Measurements from ENCODE around the gene SAMD5.

The SAMD5 gene

DNA sequence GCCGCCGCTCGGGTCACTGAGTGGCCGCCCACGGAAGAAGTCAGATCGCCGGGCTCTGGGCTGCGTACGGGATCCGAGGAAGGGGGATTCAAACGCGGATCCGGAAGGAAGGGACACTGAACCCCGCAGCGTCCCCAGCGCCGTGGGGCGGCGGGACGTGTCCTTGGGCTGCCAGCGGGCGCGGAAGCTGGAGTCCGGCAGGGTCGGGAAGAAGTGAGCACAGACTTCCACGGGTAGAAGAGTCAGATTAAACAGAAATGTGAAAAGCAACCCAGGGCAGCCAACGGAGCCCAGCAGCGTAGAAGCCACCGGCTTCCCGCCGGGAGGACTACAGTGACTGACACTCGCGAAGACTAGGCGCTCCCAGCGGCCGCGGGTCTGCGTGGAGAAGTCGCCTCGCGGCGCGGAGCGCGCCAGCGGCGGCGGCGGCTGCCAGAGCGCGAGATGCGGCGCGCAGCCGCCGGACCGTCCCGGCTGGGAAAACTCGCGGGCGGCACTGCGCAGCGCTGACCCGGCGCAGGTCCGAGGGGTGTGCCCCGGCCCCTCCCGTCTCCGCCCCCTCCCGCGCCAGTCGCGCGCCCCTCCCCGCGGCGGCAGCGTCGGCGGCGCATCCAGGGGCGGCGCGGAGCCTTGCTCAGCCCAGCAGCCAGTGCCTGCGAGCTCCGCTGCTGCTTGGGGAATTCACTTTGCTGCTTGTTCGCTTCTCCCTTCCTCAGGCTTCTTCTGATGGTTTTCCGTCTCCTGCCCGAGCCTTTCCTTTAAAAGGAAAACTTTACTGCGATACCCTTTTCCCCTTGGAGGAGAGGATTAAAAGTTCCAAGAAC, at the start of gene SAMD5:
SAMD5 (plus strand) TSS at position 649 of the 824 bp plus-strand sequence. CDS start 239 bp downstream, outside the sequence.
- DNase-seq (ENCODE audit: low read depth), result peak; percentile 48

DNA sequence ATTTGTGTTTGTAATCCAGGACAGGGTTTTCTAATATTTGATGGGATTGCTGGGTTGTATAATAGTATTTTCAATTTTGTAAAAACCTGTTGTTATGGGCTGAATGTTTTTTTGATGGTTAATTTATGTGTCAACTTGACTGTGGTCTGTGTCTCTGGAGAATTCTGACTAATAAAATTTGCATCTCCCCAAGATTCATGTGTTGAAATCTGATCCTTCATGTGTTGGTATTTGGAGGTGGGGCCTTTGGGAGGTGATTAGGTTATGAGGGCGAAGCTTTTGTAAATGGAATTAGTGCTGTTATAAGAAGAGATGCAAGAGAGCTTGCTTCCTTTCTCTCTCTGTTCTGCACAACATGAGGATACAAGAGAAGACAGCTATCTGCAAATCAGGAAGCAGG, 48.7 kb upstream of the SAMD5 start:
- DNase-seq (ENCODE audit: low read depth), result no peak

DNA sequence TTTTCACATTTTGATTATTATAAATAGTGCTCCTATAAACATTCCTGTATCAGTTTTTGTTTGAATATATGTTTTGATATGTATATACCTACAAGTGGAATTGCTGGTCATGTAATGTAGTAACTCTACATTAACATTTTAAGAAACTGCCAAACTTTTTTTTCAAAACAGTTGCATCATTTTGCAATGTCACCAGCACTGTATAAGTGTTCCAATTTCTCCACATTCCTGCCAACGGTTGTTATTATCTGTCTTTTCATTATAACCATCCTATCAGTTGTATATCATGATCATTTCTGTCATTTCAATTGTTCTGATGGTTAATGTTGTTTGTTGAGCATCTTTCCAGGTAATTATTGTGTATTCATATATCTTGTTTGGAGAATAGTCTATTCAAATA, 44.8 kb upstream of the SAMD5 start:
- no peak for DNase-seq (ENCODE audit: low read depth)

DNA sequence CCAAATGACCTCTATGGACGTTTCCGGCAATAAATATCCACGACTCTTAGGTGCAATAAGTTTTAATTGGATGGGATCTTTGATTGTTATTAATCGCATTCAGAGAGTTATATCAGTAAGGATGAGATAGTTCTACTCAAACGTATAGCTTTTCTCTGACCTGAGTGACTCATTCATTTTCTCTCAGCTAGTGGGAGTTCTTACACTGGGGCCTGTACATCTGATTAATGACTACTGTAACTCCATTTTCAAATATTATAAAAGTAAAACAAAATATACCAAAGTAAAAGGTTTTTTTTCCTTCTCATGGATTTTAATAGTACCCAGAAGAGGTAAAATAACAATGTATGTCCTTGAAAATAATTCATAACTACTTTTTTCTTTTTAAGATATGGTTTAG, 41.1 kb upstream of the SAMD5 start:
- DNase-seq (ENCODE audit: low read depth), result no peak

DNA sequence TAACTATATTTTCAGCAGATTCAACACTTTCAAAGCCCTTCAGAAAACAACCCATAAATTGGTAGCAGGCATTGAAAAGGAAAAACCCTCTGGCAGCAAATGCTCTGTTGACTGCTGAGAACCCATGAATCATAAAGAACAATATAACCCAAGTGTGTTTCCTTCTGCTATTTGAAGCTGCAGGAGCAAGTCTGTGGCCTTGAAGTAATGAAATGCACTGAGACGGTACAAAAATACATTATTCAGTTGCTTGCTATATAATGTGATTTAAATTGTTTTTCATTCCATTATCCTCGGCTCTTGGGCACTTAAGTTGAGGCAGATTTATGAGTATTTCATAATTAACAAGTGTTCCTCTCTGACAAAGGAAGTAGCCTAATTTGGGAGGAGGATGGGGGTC, 40.6 kb upstream of the SAMD5 start:
- no peak for DNase-seq (ENCODE audit: low read depth)

DNA sequence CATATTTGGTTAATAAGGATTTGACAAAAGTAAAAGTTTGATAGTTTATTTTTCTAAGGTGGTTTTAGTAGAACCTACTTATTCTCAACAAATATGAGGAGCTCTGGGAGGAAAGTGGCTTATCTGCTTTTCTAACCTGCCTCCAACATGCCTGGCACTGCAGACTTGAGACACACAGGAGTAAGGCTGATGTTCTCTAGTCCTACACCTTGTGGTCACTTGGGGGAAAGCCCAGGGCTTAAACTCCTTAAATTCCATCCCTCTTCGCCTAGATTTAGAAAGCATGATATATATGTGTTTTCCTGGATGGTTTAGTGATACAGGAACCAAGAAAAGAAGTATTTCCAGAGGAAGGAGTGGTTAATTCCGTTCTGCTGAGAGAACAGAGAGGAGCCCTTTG, 39.9 kb upstream of the SAMD5 start:
- peak; percentile 18 for DNase-seq (ENCODE audit: low read depth)

DNA sequence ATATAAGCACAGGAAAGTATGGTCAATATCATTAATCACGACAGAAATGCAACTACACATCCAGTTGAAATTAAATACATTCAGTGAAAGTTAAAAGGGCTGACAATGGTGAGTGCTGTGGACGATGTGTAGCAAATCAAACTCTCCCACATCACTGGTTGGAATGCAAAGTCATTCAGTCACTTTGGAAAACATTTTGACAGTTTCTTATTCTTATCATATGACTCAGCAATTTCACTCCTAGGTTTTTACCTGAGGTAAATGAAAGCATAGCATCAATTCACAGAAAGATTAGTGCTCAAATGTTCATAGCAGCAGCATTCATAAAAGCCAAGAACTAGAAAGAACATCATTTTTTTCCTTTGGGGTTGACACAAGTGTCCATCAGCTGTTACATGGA, 28.6 kb upstream of the SAMD5 start:
- DNase-seq (ENCODE audit: low read depth), result no peak

DNA sequence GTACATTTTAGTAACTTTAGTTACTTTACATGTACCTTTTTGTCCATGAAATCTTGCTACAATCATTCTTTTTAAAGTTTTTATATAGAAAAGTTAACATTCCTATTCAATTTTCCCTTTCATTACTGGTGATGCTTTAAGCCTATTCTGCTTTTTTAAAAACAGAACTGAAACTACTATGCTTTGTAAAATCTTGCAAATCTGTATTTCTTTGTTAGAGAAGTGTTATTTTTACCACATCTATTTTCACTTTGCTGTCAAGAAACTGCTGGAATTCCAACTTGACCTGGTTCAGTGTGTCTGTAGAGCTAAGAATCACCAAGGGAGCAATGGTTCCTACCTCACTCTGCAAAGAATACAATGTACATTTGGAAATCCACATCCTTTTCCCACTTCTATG, 21.8 kb upstream of the SAMD5 start:
- no peak for DNase-seq (ENCODE audit: low read depth)

DNA sequence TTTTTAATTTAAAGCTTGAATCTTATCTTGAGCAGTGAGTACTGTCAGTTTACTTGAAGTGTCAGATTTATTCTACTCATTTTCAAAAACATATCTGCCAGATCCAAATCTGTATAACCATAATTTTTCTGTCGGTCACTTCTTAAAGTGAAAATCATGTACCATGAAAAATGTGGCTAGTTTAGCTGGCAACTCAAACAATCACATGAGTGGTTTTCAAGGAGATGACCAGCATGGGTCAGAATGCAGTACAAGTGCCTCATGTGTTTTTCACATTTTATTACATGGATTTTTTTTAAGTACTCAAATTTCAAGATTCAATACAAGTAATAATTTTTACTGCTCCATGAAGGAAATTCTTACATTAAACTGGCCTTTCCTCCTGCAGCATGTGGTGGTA, 11.0 kb upstream of the SAMD5 start:
- no peak for DNase-seq (ENCODE audit: low read depth)

DNA sequence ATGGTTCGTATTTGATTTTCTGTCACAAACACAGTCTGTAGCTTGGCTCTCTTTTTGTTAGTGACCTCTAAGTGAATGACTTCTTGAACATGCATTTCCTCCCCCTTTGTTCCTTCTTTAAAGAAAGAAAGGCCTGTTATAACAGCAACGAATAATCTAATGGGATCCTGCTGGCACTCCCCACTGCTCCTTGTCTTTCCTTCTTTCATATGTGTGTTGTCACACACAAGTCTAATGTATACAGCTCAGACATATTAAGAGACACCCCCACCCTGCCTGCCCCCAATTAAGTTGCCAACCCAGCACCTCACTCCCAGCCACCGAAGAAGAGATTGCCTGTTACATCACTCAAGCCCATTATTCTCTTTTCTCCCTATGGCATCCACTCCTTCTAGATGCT, 4.9 kb upstream of the SAMD5 start:
- DNase-seq (ENCODE audit: low read depth), result no peak

DNA sequence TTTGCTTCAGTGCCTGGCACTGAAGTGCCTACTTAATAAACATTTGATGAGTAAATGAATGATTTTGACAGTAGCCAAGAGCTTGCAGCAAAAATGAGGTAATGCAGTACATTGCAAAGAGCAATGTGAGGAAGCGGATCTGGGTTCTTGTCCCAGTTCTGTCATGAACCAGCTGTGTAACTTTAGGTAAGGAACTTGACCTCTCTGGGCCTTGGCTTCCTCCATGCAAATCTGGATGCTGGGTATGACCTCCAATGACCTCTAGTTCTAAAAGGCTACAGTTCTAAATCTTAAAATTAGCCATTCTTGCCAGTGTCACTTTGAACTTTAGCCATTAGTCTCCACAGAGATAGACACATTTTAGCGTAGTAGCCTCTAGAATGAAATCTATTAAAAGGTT, 3.6 kb upstream of the SAMD5 start:
- DNase-seq (ENCODE audit: low read depth), result no peak

DNA sequence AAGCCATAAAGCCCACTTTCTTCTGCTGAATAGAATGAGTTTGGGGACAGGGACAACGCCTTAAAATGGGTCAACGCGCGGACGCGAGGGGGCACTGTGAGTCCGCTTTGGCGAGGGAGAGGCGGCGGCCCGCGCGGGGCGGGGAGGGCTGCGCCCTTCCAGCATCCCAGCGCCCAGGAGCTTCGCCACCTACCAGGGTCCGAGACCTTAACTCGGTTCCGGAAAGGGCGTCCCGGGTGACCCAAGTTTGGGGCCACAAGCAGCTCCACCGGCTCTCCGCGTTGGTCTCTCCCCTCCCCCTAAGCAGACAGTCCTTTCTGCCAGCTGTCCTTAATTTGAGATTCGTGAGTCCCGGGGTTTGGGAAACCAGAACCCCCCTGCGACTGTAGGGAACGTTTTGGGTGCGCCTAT, 1.8 kb upstream of the SAMD5 start:
- DNase-seq (ENCODE audit: low read depth), result peak; percentile 21

DNA sequence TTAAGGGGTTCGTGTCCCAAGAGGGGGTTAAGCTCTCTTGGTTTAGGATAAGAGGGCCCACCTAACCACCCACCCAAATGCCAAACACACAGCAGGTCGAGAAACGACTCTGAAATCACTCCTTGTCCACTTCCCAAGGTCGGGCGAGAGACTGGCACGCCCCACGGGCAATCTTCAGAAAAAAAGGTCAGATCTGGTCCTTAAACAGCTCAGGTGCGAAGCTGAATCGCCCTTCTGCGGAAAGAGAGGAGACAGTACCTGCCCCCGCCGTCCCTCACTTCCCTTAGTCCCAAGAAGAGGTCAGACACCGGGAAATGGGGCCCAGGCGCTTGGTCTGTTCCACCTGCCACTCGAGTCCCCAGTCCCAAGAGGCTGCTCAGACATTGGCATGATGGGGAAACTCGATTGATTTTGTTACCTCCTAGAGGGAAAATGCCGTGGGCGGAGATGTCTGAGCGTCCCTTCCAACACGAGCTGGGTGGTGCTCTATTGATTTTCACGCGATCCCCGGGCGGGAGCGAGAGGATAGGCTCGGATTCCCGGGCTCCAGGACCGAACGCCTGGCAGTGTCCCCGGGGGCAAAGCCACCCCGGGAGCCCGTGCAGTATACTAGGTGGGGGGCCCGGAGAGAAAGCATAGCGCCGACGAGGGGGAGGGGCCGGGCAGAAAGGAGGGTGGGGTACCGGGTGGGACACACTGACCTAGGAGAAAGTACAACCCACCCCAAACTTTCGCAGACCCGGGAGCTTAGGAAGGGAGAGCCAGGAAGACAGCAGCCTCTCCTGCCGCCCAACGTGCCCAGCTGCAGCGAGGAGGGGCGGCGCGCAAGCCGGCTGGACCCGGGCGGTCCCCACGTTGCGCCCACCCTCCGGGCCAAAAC, 1.1 kb upstream of the SAMD5 start:
- DNase-seq (ENCODE audit: low read depth), result no peak

DNA sequence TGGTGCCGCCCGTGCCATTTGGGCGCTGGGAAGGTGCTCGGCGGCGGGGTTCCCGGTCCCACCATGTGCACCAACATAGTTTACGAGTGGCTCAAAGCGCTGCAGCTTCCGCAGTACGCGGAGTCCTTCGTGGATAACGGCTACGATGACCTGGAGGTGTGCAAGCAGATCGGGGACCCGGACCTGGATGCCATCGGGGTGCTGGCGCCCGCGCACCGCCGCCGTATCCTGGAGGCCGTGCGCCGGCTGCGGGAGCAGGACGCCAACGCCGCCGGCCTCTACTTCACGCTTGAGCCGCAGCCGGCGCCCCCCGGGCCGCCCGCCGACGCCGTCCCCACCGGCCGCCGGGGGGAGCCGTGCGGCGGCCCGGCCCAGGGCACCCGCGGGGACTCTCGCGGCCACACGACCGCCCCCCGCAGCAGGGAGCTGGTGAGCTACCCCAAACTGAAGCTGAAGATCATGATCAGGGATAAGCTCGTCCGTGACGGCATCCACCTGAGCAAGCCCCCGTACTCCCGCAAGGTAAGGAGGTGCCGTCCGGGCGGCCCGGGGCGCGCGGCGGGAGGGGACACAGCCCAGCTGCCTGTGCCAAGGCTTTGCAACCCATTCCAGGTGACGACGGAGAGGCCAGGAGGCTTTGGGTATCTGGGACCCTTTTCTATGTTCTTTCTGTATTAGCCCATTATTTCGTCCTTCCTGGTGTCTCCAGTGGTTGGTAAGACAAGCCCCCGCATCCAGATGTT, 547 bp downstream of the SAMD5 start:
- no peak for DNase-seq (ENCODE audit: low read depth)

DNA sequence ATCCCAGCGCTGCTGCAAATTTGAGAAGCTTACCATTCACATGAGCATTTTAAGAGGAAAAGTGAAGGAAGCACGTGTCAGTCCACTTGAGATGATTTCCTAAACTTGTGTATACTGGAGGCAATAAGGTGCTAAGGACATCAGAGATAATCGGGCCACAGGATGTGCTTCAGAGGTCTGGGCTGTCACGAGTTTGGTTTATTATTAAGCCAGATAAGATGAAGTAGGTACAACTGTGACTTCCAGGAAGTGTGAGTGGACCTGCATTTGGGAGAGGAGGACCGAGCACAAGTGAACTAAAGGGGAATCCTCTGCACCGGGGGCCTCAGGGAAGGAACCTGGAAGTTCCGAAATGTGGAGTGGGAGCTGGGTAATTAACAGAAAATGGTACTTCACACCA, 1.4 kb downstream of the SAMD5 start:
- DNase-seq (ENCODE audit: low read depth), result no peak

DNA sequence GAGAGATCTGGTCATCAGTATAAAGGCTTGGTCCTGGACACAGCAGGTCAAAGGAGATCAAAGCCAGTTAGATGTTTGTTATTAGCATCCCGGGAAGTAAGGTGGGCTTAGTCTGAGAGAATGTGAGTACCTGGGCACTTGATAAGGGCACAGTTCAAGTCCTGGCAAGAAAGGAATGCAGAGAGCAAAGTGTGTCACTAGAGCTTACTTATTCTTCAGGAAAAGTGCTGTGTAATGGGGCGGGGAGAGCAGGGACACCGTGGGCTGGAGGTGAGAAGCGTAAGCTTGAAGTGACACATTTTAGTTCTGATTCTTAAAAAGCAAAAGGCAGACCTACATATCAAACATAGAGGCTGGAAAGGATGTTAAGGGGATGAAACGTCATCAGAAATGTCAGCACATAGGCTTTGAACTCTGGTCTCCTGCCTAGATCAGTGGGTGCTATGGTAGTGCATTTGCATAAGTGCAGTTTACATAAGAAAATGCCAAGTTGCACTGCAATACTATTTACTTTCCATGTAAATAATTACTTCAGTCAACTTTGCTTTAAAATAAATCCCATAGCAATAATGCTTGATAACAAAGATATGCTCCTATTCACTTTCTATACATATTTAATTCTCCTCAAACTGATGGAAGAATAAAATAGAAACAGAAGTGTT, 2.6 kb downstream of the SAMD5 start:
- no peak for DNase-seq (ENCODE audit: low read depth)

DNA sequence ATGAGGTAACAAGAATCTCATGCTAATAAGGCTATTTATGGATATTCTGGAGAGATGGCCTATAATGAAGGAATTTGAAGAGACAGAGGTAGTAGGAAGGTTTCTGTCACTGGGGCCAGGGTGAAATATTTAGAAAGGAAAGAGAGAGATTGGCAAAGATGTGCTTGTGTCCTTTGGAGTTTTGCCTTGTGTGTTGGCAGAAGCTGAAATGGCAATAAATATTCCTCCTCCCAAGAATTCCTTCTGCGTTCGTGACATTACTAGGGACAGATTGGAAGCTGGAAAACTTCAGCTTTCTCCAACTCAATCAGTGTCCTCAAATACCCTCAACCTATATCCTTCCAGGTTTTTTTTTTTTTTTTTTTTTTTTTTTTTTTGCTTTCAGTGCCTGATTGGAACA, 6.3 kb downstream of the SAMD5 start:
- no peak for DNase-seq (ENCODE audit: low read depth)

DNA sequence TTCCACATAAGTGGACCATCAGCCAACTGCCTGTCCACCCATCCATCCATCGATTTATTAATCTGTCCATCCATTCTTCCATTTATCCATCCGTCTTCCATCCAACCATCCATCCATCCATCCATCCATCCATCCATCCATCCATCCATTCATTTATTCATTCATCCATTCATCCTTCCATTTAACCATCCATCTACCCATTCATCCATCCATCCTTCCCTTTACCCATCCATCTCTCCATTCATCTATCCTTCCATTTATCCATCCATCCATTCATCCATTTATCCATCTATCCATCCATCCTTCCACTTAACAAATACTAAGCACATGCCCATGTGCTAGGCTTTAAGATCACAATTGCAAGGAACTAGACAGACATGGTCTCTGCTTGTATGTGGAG, 6.8 kb downstream of the SAMD5 start:
- no peak for DNase-seq (ENCODE audit: low read depth)

DNA sequence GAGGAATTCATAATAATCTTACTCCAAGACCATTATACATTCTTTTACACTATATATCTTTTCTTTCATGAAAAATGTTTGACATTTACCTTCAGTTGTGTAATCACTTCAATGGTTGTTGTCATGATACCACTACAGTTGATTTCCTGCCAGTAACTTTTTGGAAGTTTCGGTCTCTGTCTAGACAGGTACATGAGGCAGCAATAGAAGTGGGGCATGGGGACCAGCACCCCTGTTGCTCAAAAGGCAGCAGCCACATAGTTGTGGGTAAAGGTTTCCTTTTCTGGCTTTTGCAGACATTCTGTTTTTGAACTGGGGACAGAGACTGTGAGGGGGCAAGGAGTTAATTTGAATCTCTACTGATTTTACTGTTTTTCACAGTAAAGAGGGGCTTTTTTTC, 14.1 kb downstream of the SAMD5 start:
- DNase-seq (ENCODE audit: low read depth), result no peak

DNA sequence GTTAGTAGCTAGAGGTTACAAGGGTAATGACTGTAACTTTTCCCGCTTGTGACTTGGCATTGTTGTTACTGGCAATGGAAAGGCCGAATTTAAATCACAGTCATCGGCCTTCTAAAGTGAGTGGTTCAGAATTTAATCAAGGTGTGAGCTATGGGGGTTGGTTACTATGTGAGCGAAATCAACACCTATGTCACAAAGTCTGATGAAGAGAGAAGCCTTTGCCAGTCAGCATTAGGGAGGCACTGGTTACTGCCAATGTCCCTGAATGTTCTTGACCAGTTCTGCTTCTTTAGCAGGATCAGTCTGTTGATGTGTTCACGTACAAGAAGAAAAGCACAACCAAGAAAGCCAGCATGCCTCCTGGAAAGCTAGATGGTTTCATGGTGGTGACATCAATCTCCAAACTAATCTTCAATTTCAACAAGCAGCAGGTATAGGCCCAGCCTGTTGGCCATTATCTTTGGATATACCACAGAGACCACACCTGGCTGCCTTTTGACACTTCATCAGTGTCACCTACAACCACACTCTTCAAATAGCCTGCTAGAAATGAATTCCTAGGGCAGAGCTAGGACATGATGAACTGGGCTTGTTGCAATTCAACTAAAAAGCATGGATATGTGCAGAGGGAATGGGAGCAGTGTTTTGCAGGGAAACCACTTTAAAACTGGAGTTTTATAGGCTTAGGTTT, 17.2 kb downstream of the SAMD5 start:
- DNase-seq (ENCODE audit: low read depth), result no peak

DNA sequence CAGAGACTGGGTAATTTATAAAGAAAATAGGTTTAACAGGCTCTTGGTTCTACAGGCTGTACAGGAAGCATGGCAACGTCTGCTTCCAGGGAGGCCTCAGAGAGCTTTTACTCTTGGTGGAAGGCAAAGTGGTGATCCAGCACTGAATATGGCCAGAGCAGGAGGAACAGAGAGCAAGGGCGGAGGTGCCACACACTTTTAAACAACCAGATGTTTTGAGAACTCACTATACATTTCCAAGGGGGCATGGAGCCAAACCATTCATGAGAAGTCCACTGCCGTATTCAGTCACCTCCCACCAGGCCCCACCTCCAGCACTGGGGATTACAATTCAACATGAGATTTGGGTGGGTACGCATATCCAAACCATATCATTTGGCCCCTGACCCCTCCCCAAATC, 18.7 kb downstream of the SAMD5 start:
- no peak for DNase-seq (ENCODE audit: low read depth)

Data from amniotic epithelial cell (primary cell).